Common myeloid progenitor, CD34-positive (primary cell): ENCODE results near the gene LSP1.

ENCODE experiments used
- CTCF ChIA-PET: fragments of 350-600 bp; sonication (Branson Sonifier 250); formaldehyde crosslinking; loops from one replicate; lab custom pipeline; 2021; ENCODE audit warnings: antibody characterized with exemption; lab: Charles Lee
- POLR2A ChIA-PET: fragments of 350-600 bp; sonication (Branson Sonifier 250); formaldehyde crosslinking; loops from one replicate; lab custom pipeline; 2021; ENCODE audit warnings: antibody characterized with exemption; lab: Charles Lee
- DNase-seq, 3 donors: peaks; one replicate each; pipeline versions ENCODE4 v3.0.0 to v3.0.0-alpha.2; 2013
- H3K27ac ChIP-seq, 2 experiments: 1 replicate in 1 of 2; 2 replicates in 1 of 2; pipeline ENCODE4 v1.7.0; 2013; ENCODE audit warnings: inconsistent platforms in 2 of 2, low read length in 2 of 2, mild to moderate bottlenecking in 2 of 2, low read depth in 1 of 2, moderate library complexity in 1 of 2; ENCODE audit not compliant: severe bottlenecking in 2 of 2, insufficient read depth in 1 of 2, poor library complexity in 1 of 2
- H3K27me3 ChIP-seq, 5 experiments: replicated peaks in 2 of 5; 1 replicate in 3 of 5; 2 replicates in 2 of 5; pipeline versions ENCODE4 v1.6.1 to v1.7.0; 2013; ENCODE audit warnings: low read length in 4 of 5, mild to moderate bottlenecking in 2 of 5, moderate library complexity in 2 of 5, inconsistent platforms in 1 of 5; ENCODE audit not compliant: insufficient read depth in 5 of 5, control insufficient read depth in 4 of 5
- H3K36me3 ChIP-seq, 4 experiments: 1 replicate in 2 of 4; 2 replicates in 2 of 4; pipeline versions ENCODE4 v1.6.1 to v1.7.0; 2013; ENCODE audit warnings: low read length in 3 of 4, control low read depth in 1 of 4, mild to moderate bottlenecking in 1 of 4; ENCODE audit not compliant: control insufficient read depth in 4 of 4, insufficient read depth in 4 of 4
- H3K4me1 ChIP-seq, 4 experiments: 1 replicate in 3 of 4; 2 replicates in 1 of 4; pipeline versions ENCODE4 v1.6.1 to v1.7.1; 2013; ENCODE audit warnings: low read length in 3 of 4, mild to moderate bottlenecking in 3 of 4, control low read depth in 1 of 4, inconsistent platforms in 1 of 4, moderate library complexity in 1 of 4; ENCODE audit not compliant: control insufficient read depth in 4 of 4, insufficient read depth in 4 of 4; ENCODE audit errors: control extremely low read depth in 1 of 4
- H3K4me3 ChIP-seq, 7 experiments: 1 replicate in 4 of 7; 2 replicates in 3 of 7; pipeline versions ENCODE4 v1.5.1 to v1.7.0; 2013; ENCODE audit warnings: mild to moderate bottlenecking in 7 of 7, low read length in 6 of 7, moderate library complexity in 6 of 7, inconsistent platforms in 2 of 7, low read depth in 2 of 7, control low read depth in 1 of 7; ENCODE audit not compliant: insufficient read depth in 4 of 7, control insufficient read depth in 1 of 7; ENCODE audit errors: extremely low read depth in 1 of 7
- H3K9me3 ChIP-seq, 5 experiments: 1 replicate in 4 of 5; 2 replicates in 1 of 5; pipeline versions ENCODE4 v1.6.1 to v1.7.1; 2013; ENCODE audit warnings: low read length in 4 of 5, mild to moderate bottlenecking in 2 of 5, inconsistent platforms in 1 of 5, low read depth in 1 of 5, moderate library complexity in 1 of 5; ENCODE audit not compliant: control insufficient read depth in 4 of 5, insufficient read depth in 2 of 5; ENCODE audit errors: control extremely low read depth in 1 of 5
- WGBS: methylation state at CpG from one replicate; pipeline ENCODE4 v1.1.5; 2013; ENCODE audit not compliant: insufficient coverage; 5-methylcytosine and 5-hydroxymethylcytosine counted together

LSP1 gene

GRCh38 chr11:1817511-1817910, 35.4 kb upstream of the LSP1 start:
- Histone ChIP-seq H3K9me3 (peaks cover 0 to 16% (median 7%) of the 10 kb centered on the region in 5 experiments), H3K27ac (no peak overlapping the region), H3K4me3 (no peak overlapping the region), H3K27me3 (peaks cover 0 to 17% (median 3%) of the 10 kb centered on the region in 5 experiments), H3K36me3 (no peaks in the 10 kb centered on the region), H3K4me1 (no peaks in the 10 kb centered on the region)
- no peak for DNase-seq
- ChIA-PET CTCF (interaction anchor here (0.9 to 4.7 kb wide), 6 partner anchors 9 to 164 kb away, joined by 3 to 20 read pairs (median 4); partner anchors contain the start of gene SYT8), POLR2A (no interaction called here)
- WGBS, result 88% methylated on average over 1 of the region's 1 CpG

DNA sequence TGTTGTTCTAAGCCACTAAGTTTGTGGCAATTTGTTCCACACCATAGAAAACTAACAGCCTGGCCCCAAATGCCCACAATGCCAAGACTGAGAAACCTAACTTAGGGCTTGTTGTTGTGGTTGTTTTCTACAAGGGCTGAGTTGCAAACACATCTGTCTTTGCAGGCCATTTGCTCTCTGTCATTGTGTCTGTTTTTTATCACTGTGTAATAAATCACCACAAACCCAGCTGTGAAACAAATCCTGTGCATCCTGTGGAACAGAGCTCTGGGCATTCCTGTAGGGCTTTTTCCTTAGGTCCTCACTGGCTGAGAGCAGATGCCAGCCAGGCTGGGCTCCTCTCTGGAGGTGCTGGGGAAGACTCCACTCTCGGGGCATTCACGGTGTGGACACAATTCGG, 33.8 kb upstream of the LSP1 start:
- POLR2A ChIA-PET, result no interaction called here
- DNase-seq, result no peak
- CTCF ChIA-PET, result interaction anchor here (1.6 to 4.7 kb wide), 3 partner anchors 16 to 332 kb away, joined by 3 to 20 read pairs (median 4); partner anchors contain the start of gene SYT8
- Histone ChIP-seq H3K36me3 (no peaks in the 10 kb centered on the region), H3K4me1 (no peaks in the 10 kb centered on the region), H3K9me3 (peaks cover 0 to 16% (median 7%) of the 10 kb centered on the region in 5 experiments), H3K27me3 (peaks cover 0 to 7% (median 3%) of the 10 kb centered on the region in 5 experiments), H3K4me3 (no peak overlapping the region), H3K27ac (no peak overlapping the region)
- 70% methylated on average over 3 of the region's 3 CpGs for WGBS

DNA sequence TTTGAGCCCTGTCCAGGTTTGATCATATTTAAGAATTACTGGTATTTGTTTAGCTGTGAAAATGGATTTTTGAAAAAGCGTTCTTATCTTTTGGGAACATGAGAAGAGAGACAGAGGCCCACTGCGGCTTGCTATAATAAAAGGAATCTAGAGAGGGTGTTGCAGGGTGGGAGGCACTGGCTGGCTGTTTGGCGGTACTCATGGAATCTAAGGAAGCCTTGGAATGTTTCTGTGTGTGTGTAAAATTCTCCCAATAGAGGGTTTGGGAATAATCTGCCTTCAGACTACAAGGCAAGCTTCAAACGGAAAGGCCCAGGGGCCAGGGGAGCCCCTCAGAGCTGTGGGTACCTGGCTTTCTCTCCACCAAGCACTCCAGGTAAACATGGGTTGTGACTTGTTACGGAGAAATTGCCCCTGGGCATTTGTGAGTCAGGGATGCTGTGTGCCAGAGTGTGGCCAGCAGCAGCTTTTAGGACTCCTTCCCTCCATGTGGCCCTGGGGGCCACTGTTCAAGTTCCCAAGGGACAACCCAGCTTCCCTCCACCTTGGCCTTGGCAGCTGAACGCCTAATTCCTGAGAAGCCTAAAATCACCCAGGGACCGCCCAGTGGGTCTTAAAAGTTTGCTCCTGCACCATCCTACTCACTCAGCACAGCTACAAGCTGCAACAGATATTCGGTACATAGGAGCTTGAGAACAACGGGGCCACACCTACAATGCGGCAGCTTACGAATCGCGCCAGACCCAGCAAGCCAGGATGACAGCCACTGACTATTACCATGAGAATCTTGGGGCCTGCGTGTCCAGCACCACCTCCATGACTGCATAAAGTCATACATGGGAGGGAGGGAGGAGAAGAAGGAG, 32.2 kb upstream of the LSP1 start:
- Histone ChIP-seq H3K9me3 (peaks cover 0 to 16% (median 7%) of the 10 kb centered on the region in 5 experiments), H3K4me3 (no peak overlapping the region), H3K4me1 (peaks cover 0 to 4% (median 0%) of the 10 kb centered on the region in 4 experiments), H3K36me3 (no peaks in the 10 kb centered on the region), H3K27ac (no peak overlapping the region), H3K27me3 (peaks cover 0 to 7% (median 3%) of the 10 kb centered on the region in 5 experiments)
- 97% methylated on average over 14 of the region's 14 CpGs for WGBS
- no peak for DNase-seq
- ChIA-PET CTCF (interaction anchor here (1.0 to 2.6 kb wide), 3 partner anchors 12 to 127 kb away, joined by 3 to 18 read pairs (median 4); no protein-coding TSS in a partner anchor), POLR2A (interaction anchor here (0.5 kb wide), 1 partner anchor 120 kb away, joined by 4 read pairs; no protein-coding TSS in a partner anchor)

DNA sequence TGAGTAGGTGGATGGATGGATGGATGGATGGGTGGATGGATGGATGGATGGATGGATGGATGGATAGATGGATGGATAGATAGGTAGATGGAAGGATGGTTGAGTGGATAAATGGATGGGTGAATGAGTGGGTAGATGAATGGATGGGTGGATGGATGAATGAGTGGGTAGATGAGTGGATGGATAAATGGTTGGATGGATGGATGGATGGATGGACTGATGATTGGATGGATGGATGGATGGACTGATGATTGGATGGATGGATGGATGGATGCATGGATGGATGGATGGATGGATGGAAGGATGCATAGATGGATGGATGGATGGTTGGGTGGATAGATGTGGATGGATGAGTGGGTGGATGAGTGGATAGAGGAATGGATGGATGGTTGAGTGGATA, 31.3 kb upstream of the LSP1 start:
- CTCF ChIA-PET, result interaction anchor here (1.0 to 2.8 kb wide), 7 partner anchors 11 to 128 kb away, joined by 3 to 18 read pairs (median 4); no protein-coding TSS in a partner anchor
- Histone ChIP-seq H3K4me1 (peaks cover 0 to 4% (median 0%) of the 10 kb centered on the region in 4 experiments), H3K27ac (no peak overlapping the region), H3K9me3 (peaks cover 0 to 16% (median 7%) of the 10 kb centered on the region in 5 experiments), H3K27me3 (peaks cover 0 to 7% (median 3%) of the 10 kb centered on the region in 5 experiments), H3K4me3 (no peak overlapping the region), H3K36me3 (no peaks in the 10 kb centered on the region)
- POLR2A ChIA-PET, result interaction anchor here (0.5 kb wide), 1 partner anchor 58 kb away, joined by 3 read pairs; the partner anchor contains the start of gene CTSD
- DNase-seq, result no peak

DNA sequence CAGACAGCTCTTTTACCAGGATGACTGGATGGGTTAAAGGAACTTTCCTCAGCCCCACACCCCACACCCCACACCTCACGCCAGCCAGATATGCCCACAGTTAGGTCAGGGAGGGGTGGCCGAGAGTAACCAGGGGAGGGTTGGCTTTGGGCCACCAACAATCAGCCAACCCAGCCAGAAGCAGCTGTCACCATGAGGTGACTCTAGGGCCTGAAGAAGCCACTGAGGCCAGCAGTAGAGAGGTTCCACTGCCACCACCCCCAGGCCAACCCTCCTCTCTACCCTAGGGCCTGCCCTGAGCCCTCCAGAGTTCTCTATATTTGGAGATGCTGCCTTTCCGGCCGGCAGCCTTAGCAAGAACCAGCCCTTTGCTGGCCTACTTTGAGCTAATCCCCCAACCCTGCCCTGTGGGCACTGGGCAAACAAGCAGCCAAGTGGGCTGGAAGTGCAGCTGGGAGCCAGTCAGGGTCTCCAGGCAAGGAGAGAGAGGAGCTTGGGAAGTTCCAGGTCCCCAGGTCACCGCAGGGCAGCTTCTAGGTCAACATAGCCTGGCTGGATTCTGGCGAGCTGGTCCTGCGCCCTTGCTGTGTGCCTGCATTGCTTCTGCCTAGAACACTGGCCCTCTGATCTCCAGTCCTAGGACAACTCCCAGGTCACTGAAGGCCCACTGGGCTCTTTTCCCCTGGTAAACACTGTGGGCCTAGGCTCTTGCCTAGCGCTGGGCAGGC, 30.1 kb upstream of the LSP1 start:
- WGBS, result 85% methylated on average over 5 of the region's 8 CpGs
- H3K27ac ChIP-seq, result no peak overlapping the region

GRCh38 chr11:1823376-1824220, 29.3 kb upstream of the LSP1 start:
- Histone ChIP-seq H3K9me3 (peaks cover 0 to 9% (median 6%) of the 10 kb centered on the region in 5 experiments), H3K4me1 (peaks cover 0 to 4% (median 0%) of the 10 kb centered on the region in 4 experiments), H3K36me3 (no peaks in the 10 kb centered on the region), H3K4me3 (no peak overlapping the region), H3K27me3 (peaks cover 0 to 3% (median 0%) of the 10 kb centered on the region in 5 experiments), H3K27ac (no peak overlapping the region)
- 95% methylated on average over 12 of the region's 19 CpGs for WGBS
- ChIA-PET CTCF (interaction anchor here (0.9 to 2.8 kb wide), 12 partner anchors 9 to 178 kb away, joined by 3 to 18 read pairs (median 4); partner anchors contain the start of gene IFITM10), POLR2A (no interaction called here)
- no peak for DNase-seq

More for the DNA sequence above, 30.1 kb upstream of the LSP1 start:
- peaks cover 0 to 15% (median 7%) of the 10 kb centered on the region in 5 experiments for H3K9me3 ChIP-seq
- H3K27me3 ChIP-seq, result peaks cover 0 to 6% (median 0%) of the 10 kb centered on the region in 5 experiments
- ChIA-PET CTCF (interaction anchor here (0.7 to 2.8 kb wide), 8 partner anchors 10 to 170 kb away, joined by 3 to 18 read pairs (median 4); no protein-coding TSS in a partner anchor), POLR2A (no interaction called here)
- no peak overlapping the region for H3K4me3 ChIP-seq
- H3K4me1 ChIP-seq, result peaks cover 0 to 4% (median 0%) of the 10 kb centered on the region in 4 experiments
- no peaks in the 10 kb centered on the region for H3K36me3 ChIP-seq
- no peak for DNase-seq
